NOMO-1 treated with dmso at 0.1 percent for 144 hours (cell line): ENCODE data around the gene CEP170B.
"Not testable (repeated sequence)": the region's sequence is repeated elsewhere in the genome, so short reads cannot be mapped to it uniquely, and the experiment has no call there.

Experiments
- DNase-seq: peaks from one replicate; lab custom pipeline; 2025; ENCODE audit not compliant: unreplicated experiment; lab: John Stamatoyannopoulos, UW

CEP170B gene

GRCh38 chr14:104904650-104905578 lies 39.8 kb downstream of the CEP170B start:
- not testable (repeated sequence) for DNase-seq

GRCh38 chr14:104905579-104905933 lies 40.5 kb downstream of the CEP170B start:
- DNase-seq = not testable (repeated sequence)

GRCh38 chr14:104908303-104908702 lies 43.2 kb downstream of the CEP170B start:
- DNase-seq = no peak

GRCh38 chr14:104912053-104912452 lies 47.0 kb downstream of the CEP170B start:
- DNase-seq = no peak

GRCh38 chr14:104913435-104913834 lies 48.4 kb downstream of the CEP170B start:
- DNase-seq = no peak

- no peak for DNase-seq
Observed at GRCh38 chr14:104917116-104917515, 52.0 kb downstream of the CEP170B start.

- DNase-seq = no peak
Observed at GRCh38 chr14:104917993-104918392, 52.9 kb downstream of the CEP170B start.

GRCh38 chr14:104919152-104919992 lies 54.3 kb downstream of the CEP170B start:
- not testable (repeated sequence) for DNase-seq

GRCh38 chr14:104919993-104920315 lies 54.9 kb downstream of the CEP170B start:
- no peak for DNase-seq

GRCh38 chr14:104923640-104924420 lies 58.8 kb downstream of the CEP170B start:
- DNase-seq = no peak

- DNase-seq = peak; percentile 89
Observed at GRCh38 chr14:104924421-104925213, 59.5 kb downstream of the CEP170B start, which contains the start of gene PLD4. TSS of gene PLD4 (plus strand) at chr14:104924879. CDS start at chr14:104927141, 2,262 bp downstream.

- DNase-seq = no peak
Observed at GRCh38 chr14:104925214-104925854, 60.3 kb downstream of the CEP170B start.

GRCh38 chr14:104925855-104926609 lies 61.0 kb downstream of the CEP170B start:
- DNase-seq = no peak

- DNase-seq = peak; percentile 77
Observed at GRCh38 chr14:104926619-104927431, 61.8 kb downstream of the CEP170B start.

- no peak for DNase-seq
Observed at GRCh38 chr14:104927432-104927816, 62.4 kb downstream of the CEP170B start.

GRCh38 chr14:104927901-104928300 lies 62.8 kb downstream of the CEP170B start:
- DNase-seq = no peak

- no peak for DNase-seq
Observed at GRCh38 chr14:104928391-104929133, 63.5 kb downstream of the CEP170B start.
